Breast epithelium (tissue), 4 donors: Measurements from ENCODE around the gene PLEKHA8. TPM values are rescaled to one million over a fixed set of nuclear protein-coding genes. Genes with fewer than 3 reads are reported as not detected.
"Not testable (repeated sequence)": the region's sequence is repeated elsewhere in the genome, so short reads cannot be mapped to it uniquely, and the experiment has no call there.

Experiments used
- DNase-seq, 2 donors: peaks; one replicate each; pipeline ENCODE4 v3.0.0-alpha.2; 2019; ENCODE audit warnings: low spot score in 2 of 2
- H3K27ac ChIP-seq, 2 donors: fragments of 200-600 bp; sonication (generic) in 1 of 2; one replicate each; pipeline ENCODE4 v1.5.1; 2016 to 2019; ENCODE audit warnings: mild to moderate bottlenecking in 1 of 2
- H3K27me3 ChIP-seq, 2 donors: fragments of 200-600 bp; sonication (generic) in 1 of 2; one replicate each; pipeline versions ENCODE4 v1.5.1 to v1.6.0; 2017 to 2019; ENCODE audit warnings: control low read depth in 1 of 2, mild to moderate bottlenecking in 1 of 2
- H3K36me3 ChIP-seq: fragments of 200-600 bp; one replicate; pipeline ENCODE4 v1.5.1; 2019
- H3K4me1 ChIP-seq, 2 donors: fragments of 200-600 bp; sonication (generic); one replicate each; pipeline ENCODE4 v1.5.1; 2016 to 2019; ENCODE audit warnings: control low read depth in 1 of 2
- H3K4me3 ChIP-seq, 3 donors: fragments of 200-600 bp; sonication (generic); 1 replicate in 2 of 3; 2 replicates in 1 of 3; pipeline ENCODE4 v1.5.1; 2016 to 2019; ENCODE audit warnings: mild to moderate bottlenecking in 3 of 3, moderate library complexity in 2 of 3
- H3K9me3 ChIP-seq, 2 donors: fragments of 200-600 bp; sonication (generic) in 1 of 2; one replicate each; pipeline ENCODE4 v1.5.1; 2016 to 2019; ENCODE audit warnings: control low read depth in 1 of 2
- CTCF ChIP-seq, 3 donors: fragments of 450-650 bp; IDR thresholded peaks; one replicate each; pipeline ENCODE4 v1.5.1; 2016 to 2017; ENCODE audit warnings: antibody characterized with exemption in 3 of 3, mild to moderate bottlenecking in 3 of 3, moderate library complexity in 3 of 3
- POLR2A ChIP-seq: fragments of 450-650 bp; IDR thresholded peaks from one replicate; pipeline ENCODE4 v1.6.1; 2016; ENCODE audit warnings: antibody characterized with exemption, mild to moderate bottlenecking, moderate library complexity
- POLR2AphosphoS5 ChIP-seq, 3 donors: sonication (generic); formaldehyde crosslinking; IDR thresholded peaks; one replicate each; pipeline ENCODE4 v1.6.1; 2017; ENCODE audit warnings: antibody characterized with exemption in 3 of 3
- intact Hi-C: fragments of 100-400 bp; cut with DNase I; formaldehyde crosslinking; loops from one replicate; pipeline ENCODE4 v1.15.1; 2023; ENCODE audit warnings: low total_unique reads
- total RNA-seq, 3 donors: library from RNA; depleted of rRNA; stranded (reverse); fragments of >200 nt; gene quantifications; one replicate each; pipeline ENCODE4 v1.1.0, GENCODE V29; 2016

The PLEKHA8 gene
- total RNA-seq, 3 donors from 2014 or later, result 7.5 to 15.1 (median 14.0) TPM

DNA sequence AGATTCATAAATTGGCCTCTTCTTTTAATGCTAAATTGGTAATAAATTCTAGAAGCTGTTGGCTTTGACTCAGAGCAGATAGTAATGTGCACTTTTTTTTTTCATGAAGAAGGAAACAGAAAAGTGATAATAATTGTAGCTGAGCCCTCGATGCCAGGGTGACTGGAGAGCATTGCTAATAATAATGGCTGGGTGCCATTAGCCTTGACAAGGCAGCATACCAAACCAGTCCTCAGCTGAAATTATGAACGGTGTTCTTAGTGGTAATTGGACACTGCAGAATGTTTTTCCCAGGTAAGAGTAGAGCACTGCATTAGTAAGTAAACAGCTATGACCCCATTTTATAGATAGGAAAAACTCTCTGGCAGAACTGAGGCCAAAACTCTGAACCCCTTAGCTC, 18.9 kb downstream of the PLEKHA8 start:
- no peak for TF ChIP-seq CTCF (IDR thresholded peaks at IDR 0.05)
- TF ChIP-seq POLR2AphosphoS5 (IDR thresholded peaks at IDR 0.05), result no peak
- no peak for TF ChIP-seq POLR2A
- Histone ChIP-seq H3K4me3 (no peak overlapping the region), H3K36me3 (no peaks in the 10 kb centered on the region), H3K4me1 (no peaks in the 10 kb centered on the region), H3K27ac (no peak overlapping the region), H3K9me3 (no peaks in the 10 kb centered on the region), H3K27me3 (no peaks in the 10 kb centered on the region)
- no peak for DNase-seq
- intact Hi-C loops, result no loop called here

GRCh38 chr7:30048582-30048981, 20.4 kb downstream of the PLEKHA8 start:
- no peak overlapping the region for H3K4me3 ChIP-seq
- H3K27me3 ChIP-seq, result no peaks in the 10 kb centered on the region
- DNase-seq, result no peak
- no peak for TF ChIP-seq POLR2A
- intact Hi-C loops, result no loop called here
- no peak overlapping the region for H3K27ac ChIP-seq
- H3K36me3 ChIP-seq, result no peaks in the 10 kb centered on the region
- H3K4me1 ChIP-seq, result no peaks in the 10 kb centered on the region
- no peaks in the 10 kb centered on the region for H3K9me3 ChIP-seq

- no peak overlapping the region for H3K4me3 ChIP-seq
- no peaks in the 10 kb centered on the region for H3K4me1 ChIP-seq
- no peak for TF ChIP-seq POLR2AphosphoS5 (IDR thresholded peaks at IDR 0.05)
- TF ChIP-seq POLR2A, result no peak
- TF ChIP-seq CTCF (IDR thresholded peaks at IDR 0.05), result no peak
- intact Hi-C loops, result no loop called here
- no peaks in the 10 kb centered on the region for H3K9me3 ChIP-seq
- no peak overlapping the region for H3K27ac ChIP-seq
- no peaks in the 10 kb centered on the region for H3K36me3 ChIP-seq
- DNase-seq, result no peak
- H3K27me3 ChIP-seq, result no peaks in the 10 kb centered on the region
Measured at GRCh38 chr7:30049173-30049572, 21.0 kb downstream of the PLEKHA8 start.

DNA sequence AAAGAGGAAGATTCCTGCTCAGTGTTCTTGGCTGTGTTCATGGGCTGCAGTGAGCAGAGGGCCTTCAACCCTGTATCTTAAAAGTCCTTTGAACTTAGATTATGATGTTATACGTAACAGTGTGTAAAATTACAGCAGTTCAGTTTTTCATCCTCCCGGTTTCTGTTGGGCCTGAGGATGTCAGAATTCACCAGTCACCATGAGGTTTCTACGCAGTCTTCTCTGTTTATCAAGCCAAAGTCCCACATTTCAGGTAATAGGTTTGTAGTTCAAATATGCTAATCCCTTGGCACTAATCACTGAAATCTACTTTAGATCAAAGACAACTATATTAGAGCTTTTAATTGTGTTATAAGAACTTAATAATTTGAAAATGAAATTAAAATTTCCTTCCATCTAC, 24.9 kb downstream of the PLEKHA8 start:
- Histone ChIP-seq H3K36me3 (no peaks in the 10 kb centered on the region), H3K9me3 (no peaks in the 10 kb centered on the region), H3K4me1 (no peaks in the 10 kb centered on the region), H3K4me3 (no peak overlapping the region), H3K27me3 (no peaks in the 10 kb centered on the region), H3K27ac (no peak overlapping the region)
- DNase-seq, result no peak
- intact Hi-C loops, result no loop called here
- no peak for TF ChIP-seq CTCF (IDR thresholded peaks at IDR 0.05)
- TF ChIP-seq POLR2AphosphoS5 (IDR thresholded peaks at IDR 0.05), result no peak
- no peak for TF ChIP-seq POLR2A

GRCh38 chr7:30057741-30058140, 29.5 kb downstream of the PLEKHA8 start:
- DNase-seq, result no peak
- no peaks in the 10 kb centered on the region for H3K9me3 ChIP-seq
- H3K27ac ChIP-seq, result no peak overlapping the region
- H3K27me3 ChIP-seq, result no peaks in the 10 kb centered on the region
- TF ChIP-seq POLR2A, result no peak
- no peak for TF ChIP-seq POLR2AphosphoS5 (IDR thresholded peaks at IDR 0.05)
- TF ChIP-seq CTCF (IDR thresholded peaks at IDR 0.05), result no peak
- H3K4me3 ChIP-seq, result no peak overlapping the region
- intact Hi-C loops, result no loop called here
- H3K4me1 ChIP-seq, result no peaks in the 10 kb centered on the region
- H3K36me3 ChIP-seq, result no peaks in the 10 kb centered on the region

DNA sequence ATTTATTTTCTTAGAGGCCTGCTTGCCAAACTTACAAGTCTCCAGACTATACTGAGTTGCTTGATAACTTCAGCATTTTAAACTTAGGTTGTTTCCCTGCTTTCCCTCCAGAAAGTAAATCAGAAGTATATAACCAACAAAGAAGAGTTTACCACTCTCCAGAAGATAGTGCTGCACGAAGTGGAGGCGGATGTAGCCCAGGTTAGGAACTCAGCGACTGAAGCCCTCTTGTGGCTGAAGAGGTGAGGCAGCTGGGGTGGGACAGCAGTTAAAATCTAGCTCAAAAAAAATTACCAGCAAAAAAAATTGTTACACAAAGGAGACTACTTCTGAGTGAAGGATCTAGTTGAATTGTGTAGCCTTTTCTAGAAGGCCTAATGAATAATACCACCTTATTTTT, 33.6 kb downstream of the PLEKHA8 start:
- DNase-seq, H3K27me3 ChIP-seq, H3K36me3 ChIP-seq, H3K4me1 ChIP-seq, H3K9me3 ChIP-seq, intact Hi-C loops, H3K4me3 ChIP-seq, H3K27ac ChIP-seq: not testable (repeated sequence)
- TF ChIP-seq CTCF (IDR thresholded peaks at IDR 0.05), result peak; percentile 53 to 65 (median 54)
